ENCODE measurements around the gene EPB41L2. TPM values are rescaled to one million over a fixed set of nuclear protein-coding genes. Genes with fewer than 3 reads are reported as not detected.

EPB41L2 gene
- total RNA-seq, 1 donor from 2014 or later = 121 TPM

- no peak for DNase-seq (ENCODE audit: low spot score)
Observed at GRCh38 chr6:130912434-130912833, 150.6 kb downstream of the EPB41L2 start.

DNA sequence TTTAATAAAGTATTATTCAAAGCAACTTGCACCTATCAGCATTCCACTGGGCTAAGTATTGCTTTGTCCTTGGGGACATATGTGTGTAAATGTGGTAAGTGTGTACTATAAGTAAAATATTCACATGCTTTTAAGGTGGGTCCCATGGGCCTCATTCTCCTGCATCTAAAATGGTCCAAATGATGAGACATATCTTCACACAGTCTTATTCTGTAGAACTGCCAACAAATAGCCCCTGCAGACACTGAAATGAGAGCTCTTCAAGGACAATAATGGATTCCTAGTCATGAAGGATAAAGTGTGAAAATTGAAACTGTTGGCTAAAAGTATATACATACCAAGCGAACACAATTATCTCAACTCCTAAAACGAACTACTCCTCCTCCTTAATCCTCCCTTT lies 154.1 kb downstream of the EPB41L2 start:
- no peak for DNase-seq (ENCODE audit: low spot score)

DNA sequence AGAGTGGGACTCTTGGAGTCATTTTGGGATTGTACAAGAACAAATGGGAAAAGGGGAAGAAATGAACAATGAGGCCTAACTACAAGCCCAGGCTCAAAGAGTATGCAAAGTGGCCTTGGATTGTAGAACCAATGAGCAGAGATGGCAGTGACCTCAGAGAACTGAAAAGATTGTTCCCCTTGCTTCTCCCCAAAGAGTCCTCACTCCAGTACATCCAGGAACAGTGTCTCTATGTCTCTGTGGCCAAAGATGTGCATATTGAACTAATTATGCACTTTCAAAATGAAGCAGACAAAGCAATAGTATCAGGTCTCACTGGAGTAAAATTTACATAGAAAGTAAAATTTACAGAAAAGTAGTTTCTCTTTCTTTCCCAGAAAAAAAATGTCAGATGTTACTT lies 154.9 kb downstream of the EPB41L2 start:
- no peak for DNase-seq (ENCODE audit: low spot score)

DNA sequence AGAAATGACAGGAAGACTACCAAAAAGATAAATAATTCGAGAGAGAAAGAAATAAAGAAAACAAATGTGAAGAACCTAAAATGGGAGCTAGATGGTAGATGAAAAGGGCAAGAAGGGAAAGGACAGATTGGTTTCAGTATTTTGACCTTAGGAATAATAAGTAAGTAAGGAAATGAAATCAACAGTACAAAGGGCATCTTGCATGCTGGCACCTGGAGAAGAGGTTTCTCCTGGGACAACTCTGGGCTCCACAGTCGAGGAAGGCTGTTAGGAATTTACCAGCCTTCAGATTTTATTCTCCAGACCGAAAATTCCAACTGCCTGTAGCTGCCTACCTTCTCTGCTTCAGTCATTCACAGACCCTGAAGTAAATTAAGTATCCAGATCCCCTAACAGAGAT lies 155.4 kb downstream of the EPB41L2 start:
- no peak for DNase-seq (ENCODE audit: low spot score)

DNA sequence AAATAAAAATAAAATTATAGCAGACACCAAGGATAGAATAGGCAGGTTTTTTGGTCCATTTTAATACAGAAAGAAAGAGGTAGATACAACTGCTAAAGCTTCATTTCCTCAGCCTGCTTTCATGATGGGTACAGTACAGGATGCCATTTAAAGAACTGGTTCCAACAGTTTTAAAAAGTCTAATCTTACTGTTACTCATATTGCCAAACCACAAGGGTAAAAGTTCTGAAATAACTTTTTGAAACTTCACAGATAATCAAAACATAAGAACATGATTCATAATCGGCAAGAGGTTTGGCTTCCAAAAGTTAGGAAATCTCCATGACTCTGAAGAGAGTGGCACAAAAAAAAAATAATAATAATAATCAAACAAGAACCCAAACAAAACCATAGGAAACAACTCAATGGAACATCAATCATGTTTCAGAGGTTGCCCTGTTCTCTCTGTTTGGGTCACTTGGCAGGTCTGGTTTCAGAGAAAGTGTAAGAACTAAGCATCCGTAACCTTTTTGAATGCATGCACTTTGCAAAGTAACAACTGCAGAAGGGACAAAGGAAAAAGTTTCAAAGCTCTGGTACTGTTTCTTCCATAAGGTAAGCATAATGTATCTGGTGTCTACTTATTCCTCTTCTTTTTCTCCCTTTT lies 156.2 kb downstream of the EPB41L2 start:
- DNase-seq (ENCODE audit: low spot score) = no peak

- no peak for DNase-seq (ENCODE audit: low spot score)
Observed at GRCh38 chr6:130903602-130904001, 159.4 kb downstream of the EPB41L2 start.

DNA sequence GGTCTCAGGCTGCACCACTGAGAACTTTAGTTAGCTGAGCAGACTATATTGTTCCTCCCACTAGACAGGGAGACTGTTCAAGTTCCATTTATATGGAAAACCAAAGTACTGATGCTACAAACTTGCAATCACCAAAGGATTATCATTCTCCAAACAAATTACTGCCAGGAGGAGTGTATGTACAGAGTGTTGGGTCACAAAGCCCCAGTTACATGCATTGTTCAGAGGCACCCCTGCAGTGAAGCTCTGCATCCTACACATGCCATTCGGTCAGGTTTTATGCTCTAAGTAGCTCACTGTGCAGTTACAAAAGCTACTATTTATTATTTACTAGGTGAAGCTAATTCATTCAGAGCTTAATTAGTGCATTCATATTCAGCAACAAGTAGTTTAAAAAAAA lies 160.0 kb downstream of the EPB41L2 start:
- DNase-seq (ENCODE audit: low spot score) = no peak

DNA sequence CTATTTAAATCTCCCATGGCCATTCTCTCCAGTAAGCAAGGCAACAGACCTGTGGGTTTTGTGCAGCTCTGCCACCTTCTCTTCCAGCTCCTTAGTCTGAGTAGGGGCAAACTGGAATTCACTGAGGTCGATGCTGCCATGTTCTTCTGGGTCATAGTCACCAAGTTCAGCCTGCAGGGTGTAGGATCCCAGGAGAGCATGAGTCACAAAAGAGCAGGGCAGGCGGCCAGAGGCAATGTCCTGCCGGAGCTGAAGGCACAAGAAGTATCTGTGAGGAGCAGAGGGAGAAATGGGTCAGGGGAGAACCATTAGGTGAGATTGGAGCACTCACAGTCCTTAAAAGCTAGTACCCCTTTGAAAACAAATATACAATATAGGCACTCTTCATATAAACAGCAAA lies 162.1 kb downstream of the EPB41L2 start:
- DNase-seq (ENCODE audit: low spot score) = no peak

DNA sequence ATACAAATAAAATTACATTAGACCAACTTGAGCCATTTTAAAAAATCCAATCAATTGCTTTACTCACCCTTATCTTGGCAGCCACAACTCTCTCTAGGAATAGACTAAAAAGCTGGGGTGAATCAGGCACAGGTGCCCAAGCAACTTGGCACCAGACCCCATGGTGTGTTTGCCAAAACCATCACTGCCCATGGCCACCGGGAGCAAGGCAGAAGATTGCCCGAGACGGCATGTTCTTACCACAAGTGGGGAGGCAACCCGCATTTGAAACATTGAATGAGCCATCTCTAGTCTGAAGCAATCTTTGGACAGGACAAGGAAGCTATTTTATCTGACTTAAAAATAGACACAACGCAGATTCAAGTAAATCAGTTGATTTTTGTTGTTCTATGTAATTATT lies 166.8 kb downstream of the EPB41L2 start:
- DNase-seq (ENCODE audit: low spot score) = no peak

DNA sequence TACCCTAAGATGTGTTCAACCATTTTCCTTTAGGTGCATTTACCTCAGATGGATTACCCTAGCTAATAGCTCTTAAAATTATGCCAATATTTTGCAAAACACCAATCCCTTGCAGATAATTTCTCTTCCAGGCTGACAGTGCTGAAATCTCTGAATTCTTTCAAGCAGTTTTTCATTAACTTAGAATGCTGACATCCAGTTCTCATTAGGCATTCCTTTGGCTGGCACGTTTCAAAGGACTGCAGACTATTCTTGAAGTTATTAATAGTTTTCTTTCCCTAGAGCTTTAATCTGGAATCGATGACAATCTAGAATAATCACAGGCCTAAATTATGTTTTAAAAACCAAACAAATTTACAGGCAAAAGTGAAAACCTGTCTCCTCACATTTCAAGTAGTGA lies 167.5 kb downstream of the EPB41L2 start:
- no peak for DNase-seq (ENCODE audit: low spot score)

DNA sequence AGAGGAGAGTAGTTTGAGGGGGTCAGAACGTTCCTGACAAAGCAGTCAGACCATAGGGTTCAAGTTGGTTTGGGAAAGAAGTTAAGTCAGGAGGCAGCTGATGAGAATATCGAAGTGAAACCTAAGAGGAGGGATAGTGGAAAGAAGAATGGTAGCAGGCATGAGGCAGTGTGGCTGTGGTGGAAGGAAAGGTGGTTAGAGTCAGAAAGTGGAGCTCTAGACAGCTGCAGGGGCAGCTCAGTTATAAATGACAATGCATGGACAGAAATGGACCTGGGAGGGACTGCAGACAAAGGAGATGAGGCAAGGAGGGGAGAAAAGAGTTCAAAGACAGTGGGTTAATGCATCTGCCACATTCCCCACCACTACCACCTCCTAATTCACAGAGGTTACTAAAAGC lies 169.3 kb downstream of the EPB41L2 start:
- no peak for DNase-seq (ENCODE audit: low spot score)

GRCh38 chr6:130893277-130893676 lies 169.8 kb downstream of the EPB41L2 start:
- peak; percentile 18 for DNase-seq (ENCODE audit: low spot score)

- no peak for DNase-seq (ENCODE audit: low spot score)
Observed at GRCh38 chr6:130890521-130890971, 172.5 kb downstream of the EPB41L2 start.

GRCh38 chr6:130889423-130889822 lies 173.6 kb downstream of the EPB41L2 start:
- DNase-seq (ENCODE audit: low spot score) = no peak

GRCh38 chr6:130888246-130888645 lies 174.8 kb downstream of the EPB41L2 start:
- no peak for DNase-seq (ENCODE audit: low spot score)

- no peak for DNase-seq (ENCODE audit: low spot score)
Observed at GRCh38 chr6:130886966-130887365, 176.1 kb downstream of the EPB41L2 start.

DNA sequence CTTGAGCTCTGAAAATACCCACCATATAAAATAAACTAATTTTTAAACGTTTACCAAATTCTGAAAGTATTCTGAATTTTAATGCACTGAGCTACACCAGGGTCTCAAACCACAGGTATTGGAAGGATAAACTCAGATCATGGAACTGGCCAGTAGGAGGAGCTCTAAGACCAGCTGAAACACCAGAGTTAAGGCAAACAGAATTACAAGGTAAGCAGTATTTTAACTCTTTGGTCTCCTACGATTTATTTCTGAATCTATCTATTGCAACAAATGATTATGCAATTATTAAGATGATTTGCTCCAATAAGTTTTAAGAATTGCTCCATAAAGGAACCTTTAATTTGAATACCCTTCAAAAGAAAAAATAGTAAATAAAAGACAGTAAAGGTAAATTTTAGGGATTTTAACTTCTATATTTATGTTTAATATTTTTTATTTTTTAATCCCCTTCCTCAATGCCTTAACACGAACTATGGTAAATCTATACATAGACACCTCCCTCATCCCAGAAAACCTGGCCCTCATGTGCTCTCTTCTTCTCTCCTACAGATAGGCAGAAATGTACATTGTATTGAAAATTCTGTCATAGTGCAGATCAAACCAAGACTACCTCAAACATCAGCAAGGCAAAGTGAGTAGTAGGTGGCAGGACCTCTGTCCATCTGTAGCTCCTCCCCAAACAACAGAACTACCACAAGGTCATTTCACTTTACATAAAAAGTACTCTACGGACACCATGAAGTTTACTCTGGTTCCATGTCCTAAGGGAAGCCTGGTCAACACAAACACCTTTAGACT lies 177.5 kb downstream of the EPB41L2 start:
- DNase-seq (ENCODE audit: low spot score) = peak; percentile 85

DNA sequence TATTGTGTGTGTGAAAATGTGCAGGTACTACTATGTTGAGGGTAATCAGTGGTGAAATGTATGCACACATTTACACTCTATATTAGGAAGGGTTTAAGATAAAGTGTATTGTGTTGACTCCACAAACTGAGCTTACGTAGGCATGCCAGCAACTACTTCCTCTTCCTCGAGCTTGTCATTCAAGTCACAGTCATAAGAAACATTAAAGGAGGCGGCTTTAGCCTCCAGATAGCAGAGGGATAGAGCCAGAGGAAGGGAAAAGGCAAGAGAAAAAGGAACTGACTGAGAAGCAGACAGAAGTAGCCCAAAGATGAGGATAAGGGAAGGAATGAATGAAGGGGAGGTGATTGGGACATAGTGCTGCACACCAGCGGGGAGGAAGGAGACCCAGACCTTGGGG lies 180.7 kb downstream of the EPB41L2 start:
- DNase-seq (ENCODE audit: low spot score) = no peak

DNA sequence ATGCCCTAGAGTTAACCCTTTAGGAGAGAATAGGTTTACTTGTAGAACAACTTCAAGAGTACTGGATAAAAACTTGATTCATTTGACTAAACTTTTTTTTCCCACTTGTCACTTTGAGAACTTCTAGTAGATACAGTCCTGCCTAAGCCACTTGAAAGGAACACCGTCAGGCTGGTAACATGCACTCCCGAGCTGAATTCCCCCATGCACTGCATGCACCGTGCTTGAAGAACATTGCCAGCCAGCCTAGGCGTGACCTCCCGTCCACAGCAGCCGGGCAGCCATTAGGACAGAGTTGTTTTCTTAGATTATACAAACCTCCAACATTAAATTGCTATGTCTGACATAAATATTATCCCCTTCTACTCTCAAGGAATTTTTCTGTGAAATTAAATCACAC lies 183.2 kb downstream of the EPB41L2 start:
- no peak for DNase-seq (ENCODE audit: low spot score)

DNA sequence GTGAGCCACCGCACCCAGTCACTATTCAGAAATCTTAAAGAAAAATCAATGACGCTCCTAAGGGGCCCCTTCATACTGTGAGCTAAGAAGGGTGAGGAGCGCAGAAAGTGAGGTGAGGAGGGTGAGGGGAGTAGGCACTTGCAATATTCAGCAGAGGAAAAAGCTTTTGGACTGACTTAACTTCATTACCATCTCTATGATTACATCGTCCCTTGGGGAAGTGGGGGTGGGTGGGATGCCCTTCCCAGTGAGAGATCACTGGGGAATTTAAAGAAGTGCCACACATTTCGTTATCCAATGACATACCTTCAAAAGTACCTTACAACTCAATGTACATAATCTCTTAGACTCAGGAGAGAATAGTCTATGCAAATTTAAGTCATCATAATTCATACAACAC lies 189.3 kb downstream of the EPB41L2 start:
- DNase-seq (ENCODE audit: low spot score) = no peak

DNA sequence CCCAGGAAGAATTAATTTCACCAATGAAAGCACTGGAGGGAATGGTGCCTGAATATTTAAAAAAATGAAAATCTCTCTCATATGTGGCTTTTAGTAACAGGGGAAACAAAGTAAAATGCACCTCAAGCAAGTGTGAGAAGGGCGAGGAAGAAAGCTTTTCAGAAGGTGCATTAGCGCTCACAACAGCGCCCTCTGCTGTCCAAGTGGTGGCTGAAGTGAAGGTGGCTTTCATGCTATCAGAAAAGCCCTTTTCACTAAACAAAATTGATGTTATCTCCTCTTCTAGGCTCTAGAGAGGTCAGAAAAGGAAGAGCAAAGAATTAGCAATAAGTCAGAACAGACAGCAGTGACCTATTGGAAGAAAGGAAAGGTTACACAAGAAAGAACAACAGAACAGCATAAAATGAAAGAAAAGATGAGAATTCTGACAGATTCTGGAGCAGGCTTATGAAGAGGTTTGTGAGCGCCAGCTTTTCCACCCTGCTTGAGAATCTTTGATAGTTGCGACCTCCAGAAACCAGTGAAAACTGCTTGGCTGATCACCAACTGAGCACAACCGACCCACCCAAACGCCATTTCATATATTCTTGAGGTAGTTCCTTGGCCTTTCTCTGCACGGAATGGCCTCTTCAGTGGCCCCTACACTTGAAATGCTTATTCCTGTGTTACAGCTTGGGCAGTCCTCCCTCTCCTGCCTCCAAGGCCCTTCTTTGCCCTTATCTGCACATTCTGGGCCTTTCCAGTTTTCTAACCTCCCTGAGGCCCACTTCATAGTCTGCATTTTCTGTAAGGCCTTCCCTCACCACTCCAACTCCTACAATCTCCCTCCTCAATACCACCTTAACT lies 190.6 kb downstream of the EPB41L2 start:
- peak; percentile 63 for DNase-seq (ENCODE audit: low spot score)

GRCh38 chr6:130870179-130870880 lies 192.7 kb downstream of the EPB41L2 start:
- DNase-seq (ENCODE audit: low spot score) = no peak
